ENCODE measurements around the gene PDXK. TPM values are rescaled to one million over a fixed set of nuclear protein-coding genes. Genes with fewer than 3 reads are reported as not detected.

PDXK gene
- total and polyA plus RNA-seq, 9 of the 15 experiments (the other 6 are each of a cell fraction or from before 2014, with no cell fraction given) = 5.6 to 162 (median 76.5) TPM

DNA sequence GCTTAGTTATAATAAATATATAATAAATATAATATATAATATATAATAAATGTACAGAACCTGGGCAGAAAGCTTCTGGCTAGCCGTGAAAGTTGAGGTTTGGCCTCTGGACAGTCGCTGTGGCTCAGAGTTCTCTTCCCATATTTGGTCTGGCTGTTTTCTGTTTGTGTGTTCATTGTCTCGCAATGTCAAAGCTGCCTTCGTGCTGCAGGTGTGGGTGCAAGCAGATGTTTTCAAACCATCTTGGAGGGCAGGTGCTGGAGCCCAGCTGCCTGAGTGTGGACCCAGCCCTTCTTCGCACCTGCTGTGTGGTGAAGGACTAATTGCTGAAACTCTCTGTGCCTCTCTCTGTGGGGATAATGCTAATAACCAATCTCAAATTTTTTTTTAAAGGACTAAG, 60.7 kb downstream of the PDXK start:
- H3K27me3 ChIP-seq (ENCODE audit: control insufficient read depth in 2 of 2, insufficient read depth in 2 of 2, low read length in 2 of 2) = no peaks in the 10 kb centered on the region
- no peak for DNase-seq (ENCODE audit: extremely low read depth in 1 of 4, low spot score in 3 of 4)
- H2AFZ ChIP-seq (ENCODE audit: low read depth, low read length) = no peak overlapping the region
- in situ Hi-C loops (cut with MboI) (loop anchor here (25.0 kb wide), 1 partner anchor 358 kb away; the partner anchor contains the start of gene GATD3), intact Hi-C loops (cut with micrococcal nuclease) (no loop called here)
- WGBS (ENCODE audit: insufficient coverage, low coverage, missing lambda C conversion rate) = 68% methylated on average over 5 of the region's 5 CpGs
- no TSS peak for BruUV-seq (replicated peaks)
- no peak overlapping the region for H3K9ac ChIP-seq (ENCODE audit: insufficient read depth in 1 of 2, low read depth in 2 of 2, low read length in 2 of 2)
- H3K9me3 ChIP-seq (replicated peaks; ENCODE audit: control insufficient read depth, insufficient read depth, low read depth, low read length) = no peaks in the 10 kb centered on the region
- no peak overlapping the region for H3K4me3 ChIP-seq
- H3K9me1 ChIP-seq (ENCODE audit: control insufficient read depth, insufficient read depth, low read length) = peaks cover 2% of the 10 kb centered on the region
- POLR2A ChIA-PET = interaction anchor here (0.6 to 0.9 kb wide), 4 partner anchors 8 to 120 kb away, joined by 3 to 4 read pairs (median 3); partner anchors contain the start of genes HSF2BP and RRP1B
- H3K79me2 ChIP-seq (ENCODE audit: control insufficient read depth, insufficient read depth, low read length) = peaks cover 14% of the 10 kb centered on the region
- H3K27ac ChIP-seq (ENCODE audit: extremely low read depth, low read depth, low read length) = no peak overlapping the region
- FAIRE-seq = no peak
- peaks cover 2% of the 10 kb centered on the region; the same call in 1 of the 3 replicates for H3K36me3 ChIP-seq (ENCODE audit: control insufficient read depth, insufficient read depth, low read length)
- no peaks in the 10 kb centered on the region for H4K20me1 ChIP-seq (replicated peaks; ENCODE audit: control insufficient read depth, insufficient read depth, low read length)
- ATAC-seq = no peak
- H3K4me1 ChIP-seq (replicated peaks in 1 of 2; ENCODE audit: control insufficient read depth in 2 of 2, insufficient read depth in 2 of 2, low read length in 2 of 2) = peaks cover 15 to 39% of the 10 kb centered on the region in 2 experiments
- no peak overlapping the region for H3K4me2 ChIP-seq (ENCODE audit: insufficient read depth, low read length)
- CTCF ChIA-PET (ENCODE audit: low intra/inter-chr PET ratio) = no interaction called here
- TF ChIP-seq ZFP36 (IDR thresholded peaks at IDR 0.05; ENCODE audit: low read depth, low read length, partially characterized antibody) = peak; percentile 8
- no peak for TF ChIP-seq HIVEP1 (CRISPR knock-in tag; IDR thresholded peaks at IDR 0.05)

DNA sequence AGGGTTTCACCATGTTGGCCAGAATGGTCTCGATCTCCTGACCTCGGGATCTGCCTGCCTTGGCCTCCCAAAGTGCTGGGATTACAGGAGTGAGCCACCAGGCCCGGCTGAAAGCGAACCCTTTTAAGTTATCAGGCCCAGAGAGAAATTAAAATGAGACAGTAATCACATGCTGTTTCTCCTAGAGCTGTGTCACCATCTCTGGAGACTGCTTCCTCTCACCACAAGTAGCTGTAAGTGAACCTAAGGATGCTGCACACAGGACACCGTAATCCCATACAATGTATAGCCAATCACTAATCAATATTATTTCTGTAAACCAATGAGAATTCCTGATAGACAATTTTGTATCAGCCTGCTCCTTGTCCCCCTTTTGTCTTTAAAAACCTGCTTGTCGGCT, 62.9 kb downstream of the PDXK start:
- H2AFZ ChIP-seq (ENCODE audit: low read depth, low read length) = no peak overlapping the region
- H3K4me2 ChIP-seq (ENCODE audit: insufficient read depth, low read length) = no peak overlapping the region
- no peaks in the 10 kb centered on the region for H3K79me2 ChIP-seq (ENCODE audit: control insufficient read depth, insufficient read depth, low read length)
- in situ Hi-C loops (cut with MboI) = loop anchor here (25.0 kb wide), 1 partner anchor 355 kb away; the partner anchor contains the start of gene GATD3
- DNase-seq (ENCODE audit: extremely low read depth in 1 of 4, low spot score in 3 of 4) (no peak), ATAC-seq (no peak), FAIRE-seq (no peak)
- POLR2A ChIA-PET = interaction anchor here (0.6 to 1.3 kb wide), 3 partner anchors 20 to 130 kb away, joined by 3 to 5 read pairs (median 3); no protein-coding TSS in a partner anchor
- WGBS (ENCODE audit: insufficient coverage, low coverage, missing lambda C conversion rate) = 44% methylated on average over 6 of the region's 6 CpGs
- no peak overlapping the region for H3K9ac ChIP-seq (ENCODE audit: insufficient read depth in 1 of 2, low read depth in 2 of 2, low read length in 2 of 2)
- no peak overlapping the region for H3K27ac ChIP-seq (ENCODE audit: extremely low read depth, low read depth, low read length)
- H3K4me1 ChIP-seq (replicated peaks in 1 of 2; ENCODE audit: control insufficient read depth in 2 of 2, insufficient read depth in 2 of 2, low read length in 2 of 2) = peaks cover 8 to 25% of the 10 kb centered on the region in 2 experiments
- BruUV-seq (replicated peaks) = no TSS peak
- H3K27me3 ChIP-seq (ENCODE audit: control insufficient read depth in 2 of 2, insufficient read depth in 2 of 2, low read length in 2 of 2) = peaks cover 0 to 5% of the 10 kb centered on the region in 2 experiments; a peak in 2 of 5 replicates
- no peaks in the 10 kb centered on the region for H4K20me1 ChIP-seq (replicated peaks; ENCODE audit: control insufficient read depth, insufficient read depth, low read length)
- CTCF ChIA-PET (ENCODE audit: low intra/inter-chr PET ratio) = no interaction called here
- no peak overlapping the region for H3K4me3 ChIP-seq
- intact Hi-C loops (cut with micrococcal nuclease) = no loop called here
- no peaks in the 10 kb centered on the region for H3K36me3 ChIP-seq (ENCODE audit: control insufficient read depth, insufficient read depth, low read length)
- no peaks in the 10 kb centered on the region for H3K9me3 ChIP-seq (replicated peaks; ENCODE audit: control insufficient read depth, insufficient read depth, low read depth, low read length)
- H3K9me1 ChIP-seq (ENCODE audit: control insufficient read depth, insufficient read depth, low read length) = peaks cover 2% of the 10 kb centered on the region
- TF ChIP-seq CBFA2T3 (IDR thresholded peaks at IDR 0.05) = no peak
- TF ChIP-seq HCFC1 (IDR thresholded peaks at IDR 0.05; ENCODE audit: low read depth, low read length) = no peak
- no peak for TF ChIP-seq KDM5B (IDR thresholded peaks at IDR 0.05; ENCODE audit: insufficient replicate concordance, low read depth, low read length)
- no peak for TF ChIP-seq SMC3 (conservative IDR thresholded peaks at IDR 0.05; ENCODE audit: insufficient read depth, low read depth, low read length)
- TF ChIP-seq ZBTB7A (IDR thresholded peaks at IDR 0.05; ENCODE audit: borderline replicate concordance, control insufficient read depth, low read depth, low read length) = no peak
- TF ChIP-seq TBP (optimal IDR thresholded peaks at IDR 0.05; ENCODE audit: low read depth, low read length) = no peak
- TF ChIP-seq, protein P1, sequence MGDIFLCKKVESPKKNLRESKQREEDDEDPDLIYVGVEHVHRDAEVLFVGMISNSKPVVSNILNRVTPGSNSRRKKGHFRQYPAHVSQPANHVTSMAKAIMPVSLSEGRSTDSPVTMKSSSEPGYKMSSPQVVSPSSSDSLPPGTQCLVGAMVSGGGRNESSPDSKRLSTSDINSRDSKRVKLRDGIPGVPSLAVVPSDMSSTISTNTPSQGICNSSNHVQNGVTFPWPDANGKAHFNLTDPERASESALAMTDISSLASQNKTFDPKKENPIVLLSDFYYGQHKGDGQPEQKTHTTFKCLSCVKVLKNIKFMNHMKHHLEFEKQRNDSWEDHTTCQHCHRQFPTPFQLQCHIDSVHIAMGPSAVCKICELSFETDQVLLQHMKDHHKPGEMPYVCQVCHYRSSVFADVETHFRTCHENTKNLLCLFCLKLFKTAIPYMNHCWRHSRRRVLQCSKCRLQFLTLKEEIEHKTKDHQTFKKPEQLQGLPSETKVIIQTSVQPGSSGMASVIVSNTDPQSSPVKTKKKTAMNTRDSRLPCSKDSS (IDR thresholded peaks at IDR 0.05; ENCODE audit: low read depth, partially characterized antibody) = no peak
- TF ChIP-seq, protein P2, sequence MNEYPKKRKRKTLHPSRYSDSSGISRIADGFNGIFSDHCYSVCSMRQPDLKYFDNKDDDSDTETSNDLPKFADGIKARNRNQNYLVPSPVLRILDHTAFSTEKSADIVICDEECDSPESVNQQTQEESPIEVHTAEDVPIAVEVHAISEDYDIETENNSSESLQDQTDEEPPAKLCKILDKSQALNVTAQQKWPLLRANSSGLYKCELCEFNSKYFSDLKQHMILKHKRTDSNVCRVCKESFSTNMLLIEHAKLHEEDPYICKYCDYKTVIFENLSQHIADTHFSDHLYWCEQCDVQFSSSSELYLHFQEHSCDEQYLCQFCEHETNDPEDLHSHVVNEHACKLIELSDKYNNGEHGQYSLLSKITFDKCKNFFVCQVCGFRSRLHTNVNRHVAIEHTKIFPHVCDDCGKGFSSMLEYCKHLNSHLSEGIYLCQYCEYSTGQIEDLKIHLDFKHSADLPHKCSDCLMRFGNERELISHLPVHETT (CRISPR knock-in tag; conservative IDR thresholded peaks at IDR 0.05 in 1 of 2, IDR thresholded peaks at IDR 0.05 in 1 of 2) = no peak
- TF ChIP-seq HDAC8 (tag; IDR thresholded peaks at IDR 0.05) = no peak

All from K562 (cell line).